ENCODE results near the gene CALHM1. TPM values are rescaled to one million over a fixed set of nuclear protein-coding genes. Genes with fewer than 3 reads are reported as not detected.

CALHM1 gene
- total RNA-seq, 4 donors from 2014 or later, result not detected

DNA sequence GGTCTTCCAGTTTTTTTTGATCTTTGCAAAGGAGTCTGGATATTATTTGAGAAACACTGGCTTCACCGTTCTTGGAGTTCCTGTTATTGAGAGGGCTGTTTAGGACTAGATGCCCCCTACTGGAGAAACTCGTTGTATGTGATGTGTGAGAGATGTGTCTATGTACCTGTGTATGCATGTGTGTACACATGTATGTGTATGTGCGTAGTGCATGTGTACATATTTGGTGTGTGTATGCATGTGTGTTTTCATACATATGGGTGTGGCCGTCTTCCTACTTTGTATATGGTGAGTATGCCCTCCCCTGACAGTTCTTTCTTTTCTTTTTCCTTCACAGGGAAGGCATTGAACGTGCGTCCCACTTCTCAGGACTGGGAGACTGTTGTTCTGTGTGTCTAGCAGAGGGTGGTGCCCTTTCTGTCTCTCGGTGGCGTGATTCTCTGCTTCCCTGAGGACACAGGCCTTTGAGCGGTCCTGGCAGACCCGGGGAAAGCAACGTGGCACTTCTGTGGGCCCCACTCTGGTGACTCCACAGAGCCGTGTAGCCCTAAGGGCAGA, 23.4 kb upstream of the CALHM1 start:
- intact Hi-C loops (cut with DNase I), result no loop called here
- Histone ChIP-seq H3K4me3 (replicated peaks in 1 of 3) (no peak overlapping the region), H3K27ac (no peak overlapping the region), H3K4me1 (peaks cover 0 to 4% of the 10 kb centered on the region in 2 donors), H3K9me3 (no peaks in the 10 kb centered on the region), H3K27me3 (no peaks in the 10 kb centered on the region), H3K36me3 (no peaks in the 10 kb centered on the region)
- DNase-seq, result no peak
- WGBS, 2 donors, result 60 to 62% methylated on average over 12 of the region's 12 CpGs
- TF ChIP-seq, protein P1, sequence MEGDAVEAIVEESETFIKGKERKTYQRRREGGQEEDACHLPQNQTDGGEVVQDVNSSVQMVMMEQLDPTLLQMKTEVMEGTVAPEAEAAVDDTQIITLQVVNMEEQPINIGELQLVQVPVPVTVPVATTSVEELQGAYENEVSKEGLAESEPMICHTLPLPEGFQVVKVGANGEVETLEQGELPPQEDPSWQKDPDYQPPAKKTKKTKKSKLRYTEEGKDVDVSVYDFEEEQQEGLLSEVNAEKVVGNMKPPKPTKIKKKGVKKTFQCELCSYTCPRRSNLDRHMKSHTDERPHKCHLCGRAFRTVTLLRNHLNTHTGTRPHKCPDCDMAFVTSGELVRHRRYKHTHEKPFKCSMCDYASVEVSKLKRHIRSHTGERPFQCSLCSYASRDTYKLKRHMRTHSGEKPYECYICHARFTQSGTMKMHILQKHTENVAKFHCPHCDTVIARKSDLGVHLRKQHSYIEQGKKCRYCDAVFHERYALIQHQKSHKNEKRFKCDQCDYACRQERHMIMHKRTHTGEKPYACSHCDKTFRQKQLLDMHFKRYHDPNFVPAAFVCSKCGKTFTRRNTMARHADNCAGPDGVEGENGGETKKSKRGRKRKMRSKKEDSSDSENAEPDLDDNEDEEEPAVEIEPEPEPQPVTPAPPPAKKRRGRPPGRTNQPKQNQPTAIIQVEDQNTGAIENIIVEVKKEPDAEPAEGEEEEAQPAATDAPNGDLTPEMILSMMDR (IDR thresholded peaks at IDR 0.05), result peak in 5 of 6 experiments; percentile 22 to 53 (median 45)
- no peak for TF ChIP-seq POLR2A (IDR thresholded peaks at IDR 0.05)

DNA sequence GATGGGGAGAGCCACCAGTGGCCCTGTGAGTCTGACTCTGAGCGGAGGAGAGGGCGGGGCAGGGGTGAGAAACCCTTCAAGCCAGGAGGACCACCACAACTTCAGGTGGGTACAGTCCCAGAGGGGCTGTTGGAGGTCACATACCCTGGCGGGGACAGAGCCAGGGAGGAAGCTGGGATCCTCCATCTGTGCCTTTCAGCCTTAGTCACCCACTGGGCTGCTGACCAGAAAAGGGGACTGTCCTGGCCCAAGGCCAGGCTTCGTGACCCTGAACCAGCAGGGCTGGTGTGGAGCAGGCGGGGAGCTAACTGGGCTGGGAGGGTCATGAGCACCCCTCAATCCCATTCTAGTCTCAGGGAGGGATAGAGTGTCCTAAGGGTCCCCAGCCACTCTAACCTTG, 21.8 kb upstream of the CALHM1 start:
- no peak for DNase-seq
- H3K36me3 ChIP-seq, result no peaks in the 10 kb centered on the region
- H3K4me1 ChIP-seq, result peaks cover 0 to 4% of the 10 kb centered on the region in 2 donors
- 74 to 79% methylated on average over 5 of the region's 5 CpGs for WGBS, 2 donors
- intact Hi-C loops (cut with DNase I), result no loop called here
- no peak overlapping the region for H3K27ac ChIP-seq
- H3K9me3 ChIP-seq, result no peaks in the 10 kb centered on the region
- H3K4me3 ChIP-seq (replicated peaks in 1 of 3), result no peak overlapping the region
- no peaks in the 10 kb centered on the region for H3K27me3 ChIP-seq
- no peak for TF ChIP-seq POLR2A (IDR thresholded peaks at IDR 0.05)
- TF ChIP-seq, protein P1 (IDR thresholded peaks at IDR 0.05), result no peak

DNA sequence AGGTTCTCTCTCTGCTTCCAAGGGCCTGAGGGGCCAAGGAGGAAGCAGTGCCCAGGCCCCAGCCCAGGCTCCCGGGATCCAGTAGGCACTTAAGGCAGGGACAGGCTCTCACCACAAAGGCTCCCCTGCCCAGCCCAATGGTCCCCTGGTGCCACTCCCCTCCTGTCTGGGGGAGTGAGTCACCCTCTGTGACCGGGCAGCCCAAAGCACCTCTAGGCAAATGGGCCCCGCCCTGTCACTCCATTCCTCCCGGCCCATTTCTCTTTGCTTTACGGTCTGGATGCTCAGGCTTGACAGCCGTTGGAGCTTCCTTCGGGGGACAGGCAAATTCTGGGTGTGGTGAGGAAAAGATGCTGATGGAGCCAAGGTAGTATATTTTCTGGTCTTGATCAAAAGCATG, 20.4 kb upstream of the CALHM1 start, which contains the start of gene CALHM3:
TSS of gene CALHM3 (minus strand) at position 106 of the 400 bp plus-strand sequence. CDS start 208 bp downstream, outside the sequence.
- no peaks in the 10 kb centered on the region for H3K9me3 ChIP-seq

DNA sequence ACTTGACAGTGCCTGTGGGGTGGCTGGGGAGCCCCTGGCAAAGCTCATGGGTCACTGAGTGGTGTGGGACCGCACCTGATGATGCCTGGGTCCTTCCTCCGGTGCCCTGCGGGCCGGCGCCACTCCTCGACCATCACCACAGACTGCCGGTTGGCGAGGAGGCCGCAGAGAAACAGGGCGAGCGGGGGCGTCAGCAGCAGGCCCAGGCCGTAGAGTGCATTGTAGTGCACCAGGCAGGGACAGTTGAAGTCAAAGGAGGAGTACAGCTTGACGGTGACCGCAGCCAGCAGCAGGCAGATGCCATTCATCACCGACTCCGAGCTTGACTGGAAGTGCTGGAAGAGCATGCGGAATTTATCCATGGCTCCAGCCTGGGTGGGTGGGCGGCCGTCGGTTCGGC, 20.0 kb upstream of the CALHM1 start:
- Histone ChIP-seq H3K4me3 (replicated peaks in 1 of 3) (no peak overlapping the region), H3K36me3 (no peaks in the 10 kb centered on the region), H3K4me1 (peaks cover 0 to 4% of the 10 kb centered on the region in 2 donors), H3K27ac (no peak overlapping the region), H3K9me3 (no peaks in the 10 kb centered on the region), H3K27me3 (no peaks in the 10 kb centered on the region)
- intact Hi-C loops (cut with DNase I), result no loop called here
- no peak for DNase-seq
- WGBS, 2 donors, result 94 to 96% methylated on average over 13 to 20 of the region's 22 CpGs
- no peak for TF ChIP-seq POLR2A (IDR thresholded peaks at IDR 0.05)
- TF ChIP-seq, protein P1 (IDR thresholded peaks at IDR 0.05), result no peak

More for the DNA sequence above, 20.4 kb upstream of the CALHM1 start, which contains the start of gene CALHM3:
- peaks cover 0 to 4% of the 10 kb centered on the region in 2 donors for H3K4me1 ChIP-seq
- intact Hi-C loops (cut with DNase I), result no loop called here
- no peaks in the 10 kb centered on the region for H3K27me3 ChIP-seq
- H3K27ac ChIP-seq, result no peak within 1 kb of the TSS
- 74 to 89% methylated on average over 6 of the region's 7 CpGs for WGBS, 2 donors
- H3K4me3 ChIP-seq (replicated peaks in 1 of 3), result no peak within 1 kb of the TSS
- H3K36me3 ChIP-seq, result no peaks in the 10 kb centered on the region
- no peak for DNase-seq
- TF ChIP-seq, protein P1 (IDR thresholded peaks at IDR 0.05), result no peak
- TF ChIP-seq POLR2A (IDR thresholded peaks at IDR 0.05), result no peak

DNA sequence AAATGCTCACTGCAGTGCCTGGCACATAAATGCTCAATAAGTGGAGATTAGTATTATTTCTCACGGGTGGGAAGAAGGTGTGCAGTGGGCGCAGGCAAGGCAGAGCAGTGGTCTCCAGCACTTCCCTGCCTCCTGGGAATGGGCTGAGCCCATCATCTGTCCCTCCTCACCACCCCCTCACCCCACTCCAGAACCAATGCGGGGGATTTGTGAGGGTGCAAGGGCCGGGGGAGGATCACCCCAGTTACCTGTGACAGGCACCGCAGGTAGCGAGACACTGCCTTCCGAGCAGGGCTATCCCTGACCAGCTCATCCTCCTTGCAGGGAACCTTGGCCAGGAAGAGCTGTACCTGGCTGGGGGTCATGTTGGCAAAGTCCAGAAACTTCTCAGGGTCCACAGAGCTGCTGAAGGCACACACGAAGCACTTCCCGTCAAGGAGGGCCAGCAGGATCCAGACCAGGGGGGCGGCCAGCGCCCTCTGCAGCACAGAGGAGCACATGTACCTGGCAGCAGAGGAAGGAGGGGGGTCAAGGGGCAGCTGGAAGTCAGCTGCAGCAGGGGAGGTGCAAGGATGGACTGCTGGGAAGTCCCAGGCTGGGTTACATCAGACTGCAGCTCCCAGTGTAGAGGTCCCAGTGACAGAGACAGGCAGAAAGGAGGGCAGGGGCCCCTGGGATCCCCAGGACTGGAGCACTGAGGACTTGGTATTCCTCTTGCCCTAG, 17.5 kb upstream of the CALHM1 start:
- 63% methylated on average over 8 to 9 of the region's 11 CpGs for WGBS, 2 donors
- no peaks in the 10 kb centered on the region for H3K9me3 ChIP-seq

More for the DNA sequence above, 17.5 kb upstream of the CALHM1 start:
- DNase-seq, result no peak
- TF ChIP-seq, protein P1 (IDR thresholded peaks at IDR 0.05), result no peak
- TF ChIP-seq POLR2A (IDR thresholded peaks at IDR 0.05), result no peak
- Histone ChIP-seq H3K4me3 (replicated peaks in 1 of 3) (no peak overlapping the region), H3K27ac (no peak overlapping the region), H3K36me3 (no peaks in the 10 kb centered on the region), H3K27me3 (no peaks in the 10 kb centered on the region), H3K4me1 (peaks cover 0 to 4% of the 10 kb centered on the region in 2 donors)
- intact Hi-C loops (cut with DNase I), result no loop called here

All from thyroid gland (tissue), 4 donors.